ENCODE data around the gene ANO1.

ANO1 gene

GRCh38 chr11:70108250-70108649 is 30.1 kb downstream of the ANO1 start:
- no peak for ATAC-seq
- TF ChIP-seq TCF4 (CRISPR knock-in tag; IDR thresholded peaks at IDR 0.05; ENCODE audit: borderline replicate concordance) (no peak), ISL1 (CRISPR knock-in tag; IDR thresholded peaks at IDR 0.05) (no peak), POU6F1 (CRISPR knock-in tag; IDR thresholded peaks at IDR 0.05; ENCODE audit: borderline replicate concordance, low read depth) (no peak), ZNF8 (CRISPR knock-in tag; IDR thresholded peaks at IDR 0.05) (no peak), PPARA (CRISPR knock-in tag; IDR thresholded peaks at IDR 0.05; ENCODE audit: borderline replicate concordance) (no peak), TOX (CRISPR knock-in tag; IDR thresholded peaks at IDR 0.05; ENCODE audit: borderline replicate concordance) (no peak), ZFP30 (CRISPR knock-in tag; IDR thresholded peaks at IDR 0.05) (no peak), TSHZ2 (CRISPR knock-in tag; IDR thresholded peaks at IDR 0.05) (no peak), SNAI2 (CRISPR knock-in tag; IDR thresholded peaks at IDR 0.05) (no peak), CSDC2 (CRISPR knock-in tag; IDR thresholded peaks at IDR 0.05) (no peak), ZFP3 (CRISPR knock-in tag; IDR thresholded peaks at IDR 0.05) (no peak), ZC3H10 (CRISPR knock-in tag; IDR thresholded peaks at IDR 0.05) (no peak), ZNF70 (CRISPR knock-in tag; IDR thresholded peaks at IDR 0.05) (no peak), CREB5 (CRISPR knock-in tag; IDR thresholded peaks at IDR 0.05; ENCODE audit: low read depth) (no peak), PATZ1 (CRISPR knock-in tag; IDR thresholded peaks at IDR 0.05; ENCODE audit: borderline replicate concordance) (no peak), ESRRG (CRISPR knock-in tag; IDR thresholded peaks at IDR 0.05) (no peak)

- no peak for ATAC-seq
Measured at GRCh38 chr11:70109006-70109405, 30.9 kb downstream of the ANO1 start.

More at GRCh38 chr11:70109006-70109405, 30.9 kb downstream of the ANO1 start:
- TF ChIP-seq BACH2 (CRISPR knock-in tag; IDR thresholded peaks at IDR 0.05; ENCODE audit: borderline replicate concordance), result no peak
- TF ChIP-seq ISL1 (CRISPR knock-in tag; IDR thresholded peaks at IDR 0.05), result no peak
- TF ChIP-seq TOX (CRISPR knock-in tag; IDR thresholded peaks at IDR 0.05; ENCODE audit: borderline replicate concordance), result no peak
- no peak for TF ChIP-seq POU6F1 (CRISPR knock-in tag; IDR thresholded peaks at IDR 0.05; ENCODE audit: borderline replicate concordance, low read depth)
- TF ChIP-seq OSR1 (CRISPR knock-in tag; IDR thresholded peaks at IDR 0.05), result no peak
- no peak for TF ChIP-seq TSHZ2 (CRISPR knock-in tag; IDR thresholded peaks at IDR 0.05)

All from SK-N-SH treated with all-trans-retinoic acid at 6 μM for 48 hours (cell line).